Stimulated activated CD8-positive, alpha-beta memory T cell treated with anti-CD3 and anti-CD28 coated beads, Interleukin-4, amount 100 ng/mL, for 48 hours (primary cell): ENCODE results near the gene DCTPP1.
"Not testable (repeated sequence)": the region's sequence is repeated elsewhere in the genome, so short reads cannot be mapped to it uniquely, and the experiment has no call there.

Experiments
- DNase-seq: peaks from one replicate; pipeline ENCODE4 v3.0.0-alpha.2; 2020

Gene DCTPP1

DNA sequence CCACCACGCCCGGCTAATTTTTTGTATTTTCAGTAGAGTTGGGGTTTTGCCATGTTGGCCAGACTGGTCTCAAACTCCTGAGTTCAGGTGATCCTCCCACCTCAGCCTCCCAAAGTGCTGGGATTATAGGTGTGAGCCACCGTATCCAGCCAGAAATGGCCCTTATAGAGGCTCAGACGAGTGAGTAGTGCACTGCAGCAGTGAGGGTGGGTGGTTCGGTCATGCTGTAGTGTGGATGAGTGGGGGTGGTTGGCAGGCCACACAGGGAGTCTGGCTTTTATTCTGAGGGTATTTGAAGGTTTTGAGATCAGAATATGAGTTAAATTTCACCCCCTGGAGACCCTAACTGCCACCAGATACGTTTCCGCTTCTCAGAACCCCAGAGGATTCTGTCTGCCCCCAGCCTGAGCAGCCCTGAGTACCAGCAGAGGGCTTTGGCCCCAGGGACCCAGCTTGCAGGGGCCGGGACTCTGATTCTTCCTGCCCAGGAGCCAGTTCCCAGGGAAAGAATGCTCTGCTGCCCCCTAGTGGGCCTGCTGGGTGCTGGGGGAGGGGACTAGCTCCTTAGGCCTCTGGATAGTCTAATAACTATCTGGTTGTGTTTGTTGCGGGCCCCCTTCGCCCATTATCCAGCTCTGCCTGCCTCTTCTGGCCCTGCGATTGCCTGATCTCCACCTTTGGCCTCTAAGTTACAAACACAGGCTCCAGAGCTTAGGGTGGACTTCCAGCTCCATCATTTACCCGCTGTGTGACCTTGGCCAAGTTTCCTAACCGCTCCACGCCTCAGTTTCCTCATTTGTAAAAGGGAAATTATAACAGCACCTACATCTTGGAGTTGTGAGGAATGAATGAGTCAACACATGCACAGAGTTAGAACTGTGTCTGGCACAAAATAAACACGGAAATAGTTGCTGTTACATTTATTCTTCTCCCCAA is 20.4 kb downstream of the DCTPP1 start:
- peak; percentile 98 for DNase-seq

GRCh38 chr16:30407804-30408534 is 21.9 kb downstream of the DCTPP1 start:
- DNase-seq: no peak

GRCh38 chr16:30407102-30407803 is 22.6 kb downstream of the DCTPP1 start, which contains the start of gene ZNF771:
ZNF771 (plus strand) TSS chr16:30407606; CDS start chr16:30408054, 448 bp downstream.
- DNase-seq: peak; percentile 97

DNA sequence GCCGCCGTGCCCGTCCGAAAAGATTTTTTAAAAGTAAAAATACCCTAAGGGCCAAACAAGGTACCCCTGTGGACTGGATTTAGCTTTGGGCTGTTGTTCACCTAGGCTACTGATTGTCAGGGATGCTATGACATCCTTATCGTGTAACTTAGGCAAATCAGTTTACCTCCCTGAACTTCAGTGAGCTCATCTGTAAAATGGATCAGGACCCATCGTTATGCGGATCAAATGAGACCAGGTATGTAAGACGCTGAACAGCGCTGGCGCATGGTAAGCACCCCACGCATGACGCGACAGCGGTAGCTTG is 23.1 kb downstream of the DCTPP1 start:
- no peak for DNase-seq

DNA sequence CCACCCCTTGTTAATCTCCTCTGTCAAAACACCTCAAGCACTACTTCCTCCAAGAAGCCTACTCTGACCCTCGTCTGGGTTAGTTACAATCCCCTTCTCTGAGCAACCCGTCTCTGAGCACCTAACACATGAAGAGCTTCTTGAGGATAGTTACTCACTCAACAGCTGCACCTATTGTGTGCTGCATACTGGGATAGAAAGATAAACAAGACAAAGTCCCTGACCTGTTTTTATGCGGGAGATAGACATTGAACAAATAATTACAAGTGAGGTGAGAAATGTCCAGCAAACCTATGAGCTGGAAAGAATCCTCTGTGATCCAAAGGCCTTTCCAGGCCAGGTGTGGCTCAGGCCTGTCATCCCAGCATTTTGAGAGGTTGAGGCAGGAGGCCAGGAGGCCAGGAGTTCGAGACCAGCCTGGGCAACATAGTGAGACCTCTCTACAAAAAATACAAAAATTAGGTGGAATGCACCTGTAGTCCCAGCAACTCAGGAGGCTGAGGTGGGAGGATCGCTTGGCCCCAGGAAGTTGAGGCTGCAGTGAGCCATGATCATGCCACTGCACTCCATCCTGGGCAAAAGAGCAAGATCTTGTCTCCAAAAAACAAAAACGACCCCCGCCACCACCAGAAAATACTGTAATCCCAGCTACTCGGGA is 27.9 kb downstream of the DCTPP1 start:
- no peak for DNase-seq

DNA sequence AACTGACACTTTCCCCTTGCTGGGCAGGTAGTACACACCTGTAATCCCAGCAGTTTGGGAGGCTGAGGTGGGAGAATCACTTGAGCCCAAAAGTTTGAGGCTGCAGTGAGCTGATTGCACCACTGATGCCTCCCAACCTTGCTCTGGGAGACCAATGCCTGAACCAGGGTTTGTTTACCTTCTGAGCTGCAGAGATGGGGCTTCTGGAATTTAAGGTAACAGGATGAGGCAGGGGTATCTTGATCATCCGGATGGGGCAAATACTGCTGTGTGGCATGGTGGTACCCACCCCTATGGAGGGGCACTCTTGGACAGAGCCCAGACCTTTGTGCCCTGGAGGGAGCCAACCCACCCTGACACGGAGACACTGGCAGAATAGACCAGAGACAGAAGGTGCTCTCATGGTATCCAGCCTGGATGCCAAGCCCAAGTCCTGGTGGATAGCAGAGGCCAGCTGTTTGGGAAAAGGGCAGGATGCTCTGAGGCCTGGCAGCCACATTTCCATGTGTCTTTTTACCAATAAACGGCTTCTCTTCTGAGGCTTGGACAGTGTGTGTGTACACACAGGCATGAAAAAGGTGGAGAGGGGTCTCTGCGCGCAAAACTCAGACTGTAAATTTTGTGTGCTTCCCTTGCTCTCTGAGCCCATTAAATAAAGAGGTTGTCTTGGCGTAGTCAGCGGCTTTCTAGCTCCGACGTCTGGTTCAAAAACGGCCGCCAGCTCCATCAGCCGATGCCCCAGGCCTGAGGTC is 30.2 kb downstream of the DCTPP1 start:
- DNase-seq: no peak

DNA sequence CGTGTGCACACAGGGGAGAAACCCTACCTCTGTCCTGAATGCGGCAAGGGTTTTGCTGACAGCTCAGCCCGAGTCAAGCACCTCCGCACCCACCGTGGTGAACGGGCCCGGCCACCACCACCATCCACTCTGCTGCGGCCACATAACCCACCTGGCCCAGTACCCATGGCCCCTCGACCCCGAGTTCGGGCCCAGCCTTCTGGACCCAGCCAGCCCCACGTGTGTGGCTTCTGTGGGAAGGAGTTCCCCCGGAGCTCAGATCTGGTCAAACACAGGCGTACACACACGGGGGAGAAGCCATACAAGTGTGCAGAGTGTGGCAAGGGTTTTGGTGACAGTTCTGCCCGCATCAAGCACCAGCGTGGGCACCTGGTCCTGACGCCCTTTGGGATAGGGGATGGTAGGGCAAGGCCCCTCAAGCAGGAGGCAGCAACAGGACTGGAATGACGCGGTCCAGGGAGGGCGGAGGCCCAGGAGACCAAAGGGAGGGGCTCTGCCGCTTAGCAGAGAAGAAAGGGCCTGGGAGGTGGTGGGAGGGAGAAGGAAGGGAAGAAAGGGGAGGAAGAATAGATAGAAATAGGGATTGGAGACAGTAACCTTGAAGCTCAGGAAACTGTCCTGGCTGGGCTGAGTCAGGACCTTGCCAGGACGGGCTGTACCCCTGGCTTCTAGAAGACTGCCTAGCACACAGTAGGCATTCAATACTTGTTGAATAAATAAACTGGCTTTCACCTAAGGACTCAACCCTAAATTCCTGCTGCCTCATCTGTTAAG is 31.0 kb downstream of the DCTPP1 start:
- DNase-seq: no peak

GRCh38 chr16:30397776-30398660 is 31.8 kb downstream of the DCTPP1 start:
- DNase-seq: no peak

- no peak for DNase-seq
Measured at GRCh38 chr16:30397056-30397455, 32.8 kb downstream of the DCTPP1 start.

DNA sequence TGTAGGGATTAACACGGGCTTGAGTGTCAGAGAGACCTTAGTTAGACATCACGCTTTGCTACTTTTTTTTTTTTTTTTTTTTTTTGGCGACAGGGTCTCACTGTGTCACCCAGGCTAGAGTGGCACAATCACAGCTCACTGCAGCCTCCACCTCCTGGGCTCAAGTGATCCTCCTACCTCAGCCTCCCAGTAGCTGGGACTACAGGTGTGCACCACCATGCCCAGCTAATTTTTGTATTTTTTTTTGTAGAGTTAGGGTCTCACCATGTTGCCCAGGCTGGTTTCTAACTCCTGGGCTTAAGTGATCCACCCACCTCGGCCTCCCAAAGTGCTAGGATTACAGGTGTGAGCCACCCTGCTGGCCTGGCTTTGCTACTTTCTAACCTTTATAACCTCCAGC is 33.2 kb downstream of the DCTPP1 start:
- DNase-seq: not testable (repeated sequence)

DNA sequence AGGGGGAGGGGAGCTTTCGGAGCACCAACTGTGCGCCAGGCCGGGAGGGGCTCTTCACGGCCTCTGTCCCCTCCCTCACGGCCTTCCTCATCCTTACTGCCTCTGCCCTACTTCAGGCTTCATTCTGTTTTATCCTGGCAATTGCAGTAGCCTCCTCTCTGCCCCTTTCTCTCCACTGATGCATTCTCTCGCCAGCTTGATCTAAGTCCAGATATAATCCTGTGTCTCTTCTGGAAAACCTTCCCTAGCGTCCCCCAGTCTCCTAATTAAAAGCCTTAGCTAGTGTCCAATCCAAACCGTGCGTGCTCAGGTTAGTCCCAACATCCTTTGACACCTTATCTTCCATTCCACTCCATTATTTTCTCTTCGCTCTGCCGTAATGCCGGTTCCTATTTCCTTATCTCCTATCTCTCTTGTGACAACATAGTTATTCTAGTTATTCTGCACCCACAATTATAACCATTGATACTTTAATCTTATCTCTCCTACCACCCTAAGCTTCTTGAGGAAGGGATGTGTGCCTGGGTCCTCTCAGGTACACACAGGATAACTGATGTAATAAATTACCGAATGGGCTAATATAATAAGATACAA is 33.7 kb downstream of the DCTPP1 start:
- DNase-seq: no peak

- peak; percentile 71 for DNase-seq
Measured at GRCh38 chr16:30395155-30395991, 34.5 kb downstream of the DCTPP1 start, which contains the start of gene ZNF48. ZNF48 (plus strand) TSS chr16:30395420; CDS start chr16:30395795, 375 bp downstream.

GRCh38 chr16:30394592-30395154 is 35.2 kb downstream of the DCTPP1 start:
- DNase-seq: no peak

- no peak for DNase-seq
Measured at GRCh38 chr16:30383521-30383920, 46.3 kb downstream of the DCTPP1 start.

DNA sequence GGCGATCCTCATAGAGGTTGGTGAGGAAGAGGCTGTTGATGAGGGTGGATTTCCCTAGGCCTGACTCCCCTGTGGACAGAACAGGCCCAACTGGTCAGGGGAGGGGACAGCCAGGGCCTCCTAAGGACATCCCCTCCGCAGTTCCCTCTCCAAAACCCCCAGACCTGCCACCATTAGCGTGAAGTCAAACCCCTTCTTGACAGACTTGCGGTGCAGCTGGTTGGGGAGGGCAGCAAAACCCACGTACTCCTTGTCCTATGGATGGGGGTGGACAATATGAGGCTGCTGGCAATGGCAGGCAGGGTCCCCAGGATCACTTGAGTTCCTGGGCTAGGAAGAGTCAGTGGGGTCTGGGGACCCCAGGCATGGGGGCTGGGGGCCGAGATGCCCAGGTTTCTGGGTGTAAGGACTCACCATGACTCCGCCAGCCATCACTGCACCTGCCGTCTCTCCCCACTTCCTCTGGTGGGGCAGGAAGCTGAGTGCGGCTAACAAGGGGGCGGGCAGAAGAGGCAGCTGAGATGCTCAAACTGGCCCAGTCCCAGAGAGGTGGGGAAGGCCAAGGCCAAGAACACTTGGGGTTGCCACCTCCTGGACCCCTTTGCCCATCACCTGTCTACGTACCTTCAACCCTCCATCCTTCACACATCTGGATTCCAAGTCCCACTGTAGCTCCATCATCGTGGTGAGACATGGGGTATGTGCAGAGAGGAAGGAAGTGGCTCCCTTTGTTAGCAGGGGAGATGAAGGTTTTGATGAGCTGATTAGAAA is 47.5 kb downstream of the DCTPP1 start, which contains the start of gene SEPTIN1:
TSS of gene SEPTIN1 (minus strand) at position 451 of the 771 bp plus-strand sequence. CDS start at position 432, 19 bp downstream.
- DNase-seq: peak; percentile 84

DNA sequence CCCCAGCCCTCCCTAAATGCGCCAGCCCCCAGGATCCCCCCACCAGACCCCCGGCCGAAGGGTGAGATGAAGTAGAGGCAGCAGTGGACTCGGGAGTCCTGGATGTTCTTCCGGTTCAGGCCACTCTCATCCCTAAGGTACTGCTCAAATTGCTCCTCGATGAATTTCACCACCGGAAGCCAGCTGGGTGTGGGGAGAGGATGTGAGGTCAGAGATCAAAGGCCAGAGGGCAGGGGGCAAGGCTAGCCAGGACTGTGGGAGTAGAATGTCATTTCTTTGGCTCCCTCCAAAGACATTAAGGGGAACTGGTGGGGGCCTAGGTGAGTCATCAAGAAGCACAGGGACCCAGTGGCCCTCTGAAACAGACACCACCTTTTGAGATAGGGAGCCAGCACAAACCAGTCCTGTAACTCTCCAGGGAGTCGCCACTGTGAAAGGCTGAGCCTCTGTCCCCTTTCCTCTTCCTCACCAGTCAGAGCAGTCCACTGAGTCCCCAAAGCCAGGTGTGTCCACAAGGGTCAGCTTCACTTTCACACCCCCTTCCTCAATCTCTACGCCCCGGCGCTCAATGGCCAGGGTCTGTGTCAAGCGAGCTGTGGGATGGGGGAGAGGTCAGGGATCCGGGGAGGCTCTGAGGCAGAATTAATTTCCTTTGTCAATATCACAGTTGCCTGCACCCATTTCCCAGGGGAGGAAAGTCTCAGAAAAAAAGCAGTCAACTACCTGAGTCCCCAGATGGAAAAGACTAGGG is 48.4 kb downstream of the DCTPP1 start:
- DNase-seq: peak; percentile 62

GRCh38 chr16:30380803-30381208 is 49.0 kb downstream of the DCTPP1 start:
- DNase-seq: no peak
